B cell (primary cell): Measurements from ENCODE around the gene GGTA1.

Experiments
- CTCF ChIP-seq: fragments of 200-600 bp; IDR thresholded peaks from one replicate; pipeline ENCODE4 v1.8.0; 2022; ENCODE audit warnings: antibody characterized with exemption, mild to moderate bottlenecking
- EZH2 ChIP-seq: IDR thresholded peaks from 2 replicates; pipeline ENCODE4 v1.6.1; 2012; ENCODE audit warnings: borderline replicate concordance, low read depth, mild to moderate bottlenecking, moderate library complexity, low read length; ENCODE audit not compliant: insufficient read depth, poor library complexity, severe bottlenecking

GRCh38 chr9:121509180-121509579 lies 9.5 kb upstream of the GGTA1 start:
- TF ChIP-seq CTCF (no peak), EZH2 (no peak)
